Left hindlimb (tissue), 1 donor: ENCODE results near the gene CCDC12.

Experiments used
- DNase-seq: peaks from one replicate; pipeline ENCODE4 v3.0.0-alpha.2; 2018

CCDC12 gene

DNA sequence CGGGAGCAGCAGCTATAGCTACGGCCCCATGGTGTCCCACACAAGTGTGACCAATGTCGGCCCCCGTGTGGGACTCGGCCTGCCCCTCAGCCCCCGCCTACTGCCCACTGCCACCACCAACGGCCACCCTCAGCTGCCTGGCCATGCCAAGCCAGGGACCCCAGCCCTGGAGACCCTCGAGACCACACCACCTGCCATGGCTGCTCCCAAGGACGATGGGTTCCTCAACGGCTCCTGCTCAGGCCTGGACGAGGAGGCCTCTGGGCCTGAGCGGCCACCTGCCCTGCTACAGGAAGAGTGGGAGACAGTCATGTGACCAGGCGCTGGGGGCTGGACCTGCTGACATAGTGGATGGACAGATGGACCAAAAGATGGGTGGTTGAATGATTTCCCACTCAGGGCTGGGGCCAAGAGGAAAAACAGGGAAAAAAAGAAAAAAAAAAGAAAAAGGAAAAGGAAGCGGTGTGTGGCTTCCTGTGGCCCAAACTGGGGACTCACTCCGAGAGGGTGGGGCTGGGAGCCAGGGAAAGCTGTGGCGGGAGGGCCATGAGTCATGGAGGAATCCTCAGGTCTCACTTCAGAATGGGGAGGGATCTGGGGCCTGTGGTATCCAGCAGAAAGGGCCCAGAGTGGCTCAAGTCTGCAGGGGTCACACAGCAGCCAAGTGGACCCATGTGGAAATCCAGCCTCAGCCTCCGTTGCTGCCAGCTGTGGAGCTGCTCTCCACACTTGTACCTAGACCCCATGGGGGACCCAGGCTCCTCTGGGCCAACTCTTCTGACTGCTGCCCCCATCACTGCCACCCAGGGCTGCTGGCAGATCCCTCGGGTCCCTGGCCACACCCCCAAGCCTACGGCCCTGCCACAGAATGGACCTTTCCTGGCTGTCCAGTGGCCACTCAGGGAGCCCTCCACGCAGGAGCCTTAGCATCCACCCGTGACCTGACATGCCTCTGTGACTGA lies 72.9 kb downstream of the CCDC12 start:
- peak; percentile 36 for DNase-seq

DNA sequence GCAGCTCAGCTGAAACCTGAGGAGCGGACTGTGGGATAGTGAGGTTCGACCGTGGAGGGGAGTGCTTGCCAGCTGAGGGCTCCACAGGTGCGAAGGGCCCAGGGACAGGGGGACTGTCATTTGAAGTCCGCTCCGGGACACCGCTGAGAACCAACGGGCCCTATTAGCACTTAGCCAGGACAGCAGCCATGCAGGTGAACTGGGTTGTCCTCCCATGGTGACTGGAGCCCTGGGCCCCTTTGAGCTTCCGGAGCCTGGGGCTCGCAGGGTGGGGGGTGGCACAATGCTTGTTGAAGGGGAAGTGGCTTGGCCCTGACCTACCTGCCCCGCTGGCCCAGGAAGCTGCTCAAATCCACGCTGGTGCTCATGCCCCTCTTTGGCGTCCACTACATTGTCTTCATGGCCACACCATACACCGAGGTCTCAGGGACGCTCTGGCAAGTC lies 74.3 kb downstream of the CCDC12 start:
- DNase-seq: peak; percentile 23

DNA sequence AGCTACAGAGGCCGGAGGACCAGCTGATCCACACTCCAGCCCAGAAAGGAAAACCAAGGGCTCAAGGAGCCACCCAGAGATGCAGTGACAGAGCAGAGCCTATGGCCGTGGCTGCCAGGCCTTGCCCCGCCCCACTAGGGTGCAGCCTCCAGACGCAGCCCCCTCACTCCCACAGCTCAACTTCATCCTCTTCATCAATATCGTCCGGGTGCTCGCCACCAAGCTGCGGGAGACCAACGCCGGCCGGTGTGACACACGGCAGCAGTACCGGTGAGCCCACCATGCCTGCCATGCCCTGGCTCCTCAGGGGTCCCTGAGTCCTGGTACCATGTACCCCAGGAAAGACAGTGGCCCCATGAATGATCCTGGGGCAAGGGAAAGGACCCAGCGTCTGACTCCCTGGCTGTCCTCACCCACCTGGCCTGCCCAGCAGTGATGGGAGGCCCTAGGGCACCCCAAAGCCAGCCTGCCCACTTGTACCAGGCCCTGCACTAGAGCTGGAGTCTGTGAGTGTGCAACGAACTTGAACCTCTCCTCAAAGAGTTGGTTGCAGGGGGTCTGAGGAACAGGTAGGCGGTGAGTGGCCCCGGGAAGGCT lies 74.9 kb downstream of the CCDC12 start:
- DNase-seq: peak; percentile 25

DNA sequence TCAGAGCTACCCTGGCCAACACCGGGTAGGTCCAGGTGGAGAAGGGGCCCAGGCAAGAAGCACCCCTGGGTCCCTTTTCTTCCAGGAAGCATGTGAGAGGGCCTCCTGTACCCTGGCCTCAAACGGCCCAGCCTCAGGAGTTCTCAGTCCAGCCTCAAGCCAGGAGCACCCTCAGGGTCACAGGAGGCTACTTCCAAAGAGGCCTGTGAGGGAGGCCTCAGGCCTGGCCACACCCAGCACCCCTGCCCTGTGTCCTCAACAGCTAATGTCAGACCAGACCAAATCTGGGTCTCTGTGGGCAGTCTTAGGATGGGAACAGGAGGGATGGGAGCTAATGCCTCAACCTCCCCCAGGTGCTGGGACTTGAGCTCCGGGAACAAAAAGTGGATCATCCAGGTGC lies 75.5 kb downstream of the CCDC12 start:
- DNase-seq: no peak

DNA sequence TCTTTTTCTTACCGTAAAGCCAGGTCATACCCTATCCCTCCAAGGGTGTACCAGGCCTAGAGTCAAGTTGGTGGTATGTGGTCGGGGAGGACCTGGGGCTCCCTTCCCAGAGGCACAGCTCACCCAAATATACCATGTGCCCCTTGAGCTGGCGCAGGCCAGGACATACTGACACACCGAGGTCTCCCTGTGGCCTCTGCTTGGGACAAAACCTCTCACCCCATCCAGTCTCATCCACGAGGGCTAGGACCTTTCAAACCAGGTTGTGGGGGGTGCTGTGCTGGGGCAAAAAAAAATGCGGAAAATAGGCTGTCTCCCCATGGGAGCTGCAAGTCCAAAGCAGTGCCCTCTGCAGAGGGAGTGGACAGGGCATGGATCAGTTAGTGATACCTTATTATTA lies 76.2 kb downstream of the CCDC12 start:
- DNase-seq: no peak

DNA sequence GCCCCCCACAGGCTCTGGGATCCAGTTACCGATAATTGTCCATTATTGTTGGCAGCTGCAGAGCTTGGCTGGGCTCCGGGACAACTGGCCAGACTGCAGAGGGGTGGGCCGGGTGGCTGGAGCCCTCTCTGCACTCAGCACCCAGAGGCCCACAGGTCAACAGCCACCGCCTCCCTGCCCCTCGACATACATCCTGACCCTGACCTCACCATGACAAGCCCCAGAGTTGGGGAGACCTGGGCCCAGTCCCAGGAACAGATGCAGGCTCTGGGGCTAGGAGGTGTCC lies 76.6 kb downstream of the CCDC12 start:
- DNase-seq: peak; percentile 56

DNA sequence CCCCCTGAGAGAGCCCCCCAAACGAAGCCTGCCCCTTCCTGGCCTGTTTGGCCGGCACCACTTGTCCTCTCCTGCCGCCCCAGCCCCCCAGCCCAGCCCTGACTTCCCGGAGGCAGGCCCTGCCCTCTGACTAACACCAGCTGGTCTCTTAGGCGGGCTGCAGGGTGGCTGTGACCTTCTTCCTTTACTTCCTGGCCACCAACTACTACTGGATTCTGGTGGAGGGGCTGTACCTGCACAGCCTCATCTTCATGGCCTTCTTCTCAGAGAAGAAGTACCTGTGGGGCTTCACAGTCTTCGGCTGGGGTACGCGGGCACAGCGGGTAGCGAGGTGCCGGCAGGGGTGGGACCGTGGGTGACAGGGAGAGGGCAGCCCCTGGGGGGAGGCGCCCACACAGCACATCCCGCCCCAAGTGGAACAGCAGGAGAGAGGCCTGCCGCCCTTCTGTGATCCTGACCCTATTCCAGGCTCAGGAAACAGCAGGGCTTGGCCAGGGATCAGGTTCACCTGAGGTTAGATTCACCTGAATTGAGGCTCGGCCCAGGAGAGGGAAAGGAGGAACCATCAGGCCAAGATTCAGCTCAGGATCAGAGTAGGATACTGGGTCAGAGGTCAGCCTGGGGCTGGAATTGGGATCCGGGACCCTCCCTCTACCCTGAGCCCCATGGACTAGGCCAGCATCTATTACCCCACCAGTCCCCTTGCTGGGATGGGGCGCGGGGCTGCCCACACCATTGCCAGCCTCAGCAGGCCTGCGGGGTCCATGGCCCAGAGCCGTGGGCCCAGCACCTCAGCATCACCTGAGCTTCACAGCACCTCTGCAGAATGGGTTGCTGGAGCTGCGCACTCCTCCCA lies 77.2 kb downstream of the CCDC12 start:
- peak; percentile 40 for DNase-seq

DNA sequence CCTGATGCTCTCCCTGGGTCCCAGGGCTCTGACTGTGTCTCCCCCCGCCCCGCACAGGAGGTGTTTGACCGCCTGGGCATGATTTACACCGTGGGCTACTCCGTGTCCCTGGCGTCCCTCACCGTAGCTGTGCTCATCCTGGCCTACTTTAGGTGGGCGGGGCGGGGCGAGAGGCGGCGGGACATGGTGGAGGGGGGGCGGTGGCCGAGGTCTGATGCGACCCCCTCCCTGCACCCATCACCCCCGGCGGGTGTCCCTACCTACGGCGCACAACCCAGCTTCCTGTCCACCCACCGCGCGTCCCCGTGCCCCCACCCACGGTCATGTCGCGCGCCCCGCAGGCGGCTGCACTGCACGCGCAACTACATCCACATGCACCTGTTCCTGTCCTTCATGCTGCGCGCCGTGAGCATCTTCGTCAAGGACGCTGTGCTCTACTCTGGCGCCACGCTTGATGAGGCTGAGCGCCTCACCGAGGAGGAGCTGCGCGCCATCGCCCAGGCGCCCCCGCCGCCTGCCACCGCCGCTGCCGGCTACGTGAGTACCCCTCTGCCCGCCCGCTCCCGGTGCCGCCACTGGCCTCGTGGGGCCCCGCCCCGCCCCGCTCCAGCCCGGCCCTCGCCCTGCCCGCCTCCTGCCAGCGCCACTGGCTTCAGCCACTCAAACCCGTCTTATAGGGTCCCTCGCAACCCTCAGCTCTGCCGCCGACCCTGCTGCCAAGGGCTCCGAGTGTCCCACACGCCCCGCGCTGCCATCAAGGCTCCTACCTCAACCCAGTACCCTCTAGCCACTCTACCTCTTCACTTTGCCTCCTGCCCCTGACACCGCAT lies 78.0 kb downstream of the CCDC12 start:
- DNase-seq: peak; percentile 51

DNA sequence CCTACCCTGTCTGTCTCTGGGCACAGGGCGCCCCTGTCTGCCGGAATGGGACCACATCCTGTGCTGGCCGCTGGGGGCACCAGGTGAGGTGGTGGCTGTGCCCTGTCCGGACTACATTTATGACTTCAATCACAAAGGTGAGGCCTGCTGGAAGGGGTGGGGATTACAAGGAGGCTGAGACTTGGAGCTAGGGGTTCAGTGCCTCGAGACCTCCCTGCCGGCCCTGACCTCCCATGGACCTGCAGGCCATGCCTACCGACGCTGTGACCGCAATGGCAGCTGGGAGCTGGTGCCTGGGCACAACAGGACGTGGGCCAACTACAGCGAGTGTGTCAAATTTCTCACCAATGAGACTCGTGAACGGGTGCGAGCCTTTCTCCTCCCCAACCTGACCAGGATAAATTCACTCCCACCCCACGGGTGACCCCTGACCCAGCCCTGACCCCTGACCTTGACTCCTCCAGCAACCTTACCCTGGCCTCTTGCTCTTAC lies 78.7 kb downstream of the CCDC12 start:
- no peak for DNase-seq

DNA sequence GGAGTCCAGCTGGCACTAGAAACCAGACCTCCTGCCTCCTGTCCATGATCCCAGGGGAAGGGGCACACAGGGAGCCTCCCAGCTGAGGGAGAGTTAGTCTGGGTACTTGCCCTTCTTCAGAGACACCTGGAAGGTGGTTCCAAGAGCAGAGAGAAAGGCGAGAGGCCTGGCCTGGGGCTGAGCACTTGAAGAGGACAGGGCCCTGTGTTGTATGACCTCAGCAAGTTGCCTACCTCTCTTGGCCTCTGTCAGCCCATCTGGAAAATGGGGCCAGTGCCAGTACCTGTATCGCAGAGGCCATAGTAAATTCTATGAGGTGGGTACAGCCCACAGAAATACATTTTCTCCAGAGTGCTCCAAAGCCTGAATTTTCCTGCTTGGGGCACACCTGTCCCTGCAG lies 79.5 kb downstream of the CCDC12 start:
- DNase-seq: peak; percentile 21

DNA sequence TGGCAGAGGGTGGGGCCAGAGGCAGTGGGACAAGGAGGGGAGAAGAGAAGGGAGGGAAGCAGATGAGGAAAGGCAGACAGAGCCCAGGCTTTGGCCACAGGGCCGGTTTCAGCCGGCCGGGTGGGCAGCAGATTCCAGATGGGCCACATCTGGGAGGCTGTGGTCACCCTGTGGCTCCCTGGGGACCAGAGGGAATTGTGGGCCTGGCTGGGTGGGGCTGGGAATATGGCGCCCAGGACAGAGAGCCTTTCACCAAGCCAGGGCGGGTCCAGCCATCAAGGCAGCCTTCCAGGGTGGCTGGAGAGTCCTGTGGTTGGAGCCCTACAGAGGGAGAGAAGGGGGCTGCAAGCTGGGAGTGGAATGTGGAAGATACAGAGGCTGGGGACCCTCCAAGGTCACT lies 80.2 kb downstream of the CCDC12 start:
- peak; percentile 81 for DNase-seq

DNA sequence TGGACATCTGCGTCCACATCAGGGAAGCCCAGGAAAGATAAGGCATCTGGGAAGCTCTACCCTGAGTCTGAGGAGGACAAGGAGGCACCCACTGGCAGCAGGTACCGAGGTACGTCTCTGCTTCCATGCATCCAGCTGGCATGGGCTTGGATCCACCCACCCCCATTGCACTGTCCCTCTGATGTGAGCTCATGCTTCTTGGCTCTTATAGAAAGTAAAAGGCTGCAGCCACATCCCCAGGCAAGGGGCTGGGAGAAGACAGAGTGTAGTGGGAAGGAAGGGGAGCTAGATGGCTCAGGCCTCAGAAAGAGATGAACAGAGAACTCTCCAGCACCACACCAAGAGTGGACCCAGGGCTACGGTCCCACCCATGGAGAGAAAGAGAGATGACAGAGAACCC lies 80.8 kb downstream of the CCDC12 start:
- no peak for DNase-seq

DNA sequence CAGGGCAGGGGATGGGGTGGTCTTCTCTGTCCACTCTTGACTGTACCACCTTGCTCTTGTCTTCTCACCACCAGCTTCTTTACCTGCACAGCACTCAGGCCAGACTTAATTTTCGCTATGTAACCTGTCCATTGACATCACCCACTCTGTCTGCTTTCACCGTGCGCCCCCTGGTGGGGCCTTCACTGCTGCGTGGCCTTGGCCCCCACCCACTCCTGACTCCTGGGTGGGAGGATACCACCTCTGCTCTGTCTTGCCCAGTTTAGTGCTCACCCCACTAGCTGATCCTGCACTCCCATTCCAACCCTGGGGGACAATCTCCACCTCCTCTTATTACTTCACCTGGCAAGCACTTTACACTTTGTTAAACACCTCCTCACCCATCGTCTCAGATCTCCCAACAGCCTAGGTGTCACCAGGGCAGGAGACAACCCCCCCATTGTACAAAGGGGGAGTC lies 81.3 kb downstream of the CCDC12 start:
- peak; percentile 59 for DNase-seq

DNA sequence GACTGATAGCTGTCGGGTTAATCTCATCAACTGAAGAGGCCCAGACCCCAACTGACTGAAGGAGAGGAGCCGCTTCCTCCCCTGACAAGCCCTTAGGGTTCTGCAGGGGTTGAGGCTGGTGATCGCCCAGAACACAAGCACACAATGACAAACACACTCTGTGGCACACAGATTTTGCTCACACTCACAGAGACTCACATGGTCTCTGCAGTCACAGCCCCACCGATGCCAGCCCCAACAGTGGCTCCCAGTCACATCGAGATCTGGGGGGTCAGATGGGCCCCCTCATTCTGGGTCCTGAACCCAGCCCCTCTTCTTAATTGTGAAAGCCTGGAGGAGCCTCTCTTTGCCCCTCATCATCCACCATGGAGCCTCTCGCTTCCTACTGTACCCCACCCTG lies 82.3 kb downstream of the CCDC12 start:
- DNase-seq: peak; percentile 26

DNA sequence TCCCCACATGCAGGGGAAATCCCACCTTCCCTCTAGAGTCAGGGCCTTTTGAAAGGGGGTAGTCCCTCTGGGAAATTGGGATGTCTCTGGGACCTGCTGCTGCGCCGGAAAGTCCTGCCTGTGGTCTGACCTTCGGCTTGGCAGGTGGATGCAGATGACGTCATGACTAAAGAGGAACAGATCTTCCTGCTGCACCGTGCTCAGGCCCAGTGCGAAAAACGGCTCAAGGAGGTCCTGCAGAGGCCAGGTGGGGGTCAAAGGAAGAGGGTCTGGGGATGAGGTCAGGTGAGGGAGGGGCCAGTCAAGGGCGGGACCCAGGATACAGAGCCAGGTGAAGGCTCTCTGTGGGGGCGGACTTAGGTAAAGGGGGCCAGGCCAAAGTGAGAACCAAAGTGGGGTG lies 82.8 kb downstream of the CCDC12 start:
- no peak for DNase-seq

DNA sequence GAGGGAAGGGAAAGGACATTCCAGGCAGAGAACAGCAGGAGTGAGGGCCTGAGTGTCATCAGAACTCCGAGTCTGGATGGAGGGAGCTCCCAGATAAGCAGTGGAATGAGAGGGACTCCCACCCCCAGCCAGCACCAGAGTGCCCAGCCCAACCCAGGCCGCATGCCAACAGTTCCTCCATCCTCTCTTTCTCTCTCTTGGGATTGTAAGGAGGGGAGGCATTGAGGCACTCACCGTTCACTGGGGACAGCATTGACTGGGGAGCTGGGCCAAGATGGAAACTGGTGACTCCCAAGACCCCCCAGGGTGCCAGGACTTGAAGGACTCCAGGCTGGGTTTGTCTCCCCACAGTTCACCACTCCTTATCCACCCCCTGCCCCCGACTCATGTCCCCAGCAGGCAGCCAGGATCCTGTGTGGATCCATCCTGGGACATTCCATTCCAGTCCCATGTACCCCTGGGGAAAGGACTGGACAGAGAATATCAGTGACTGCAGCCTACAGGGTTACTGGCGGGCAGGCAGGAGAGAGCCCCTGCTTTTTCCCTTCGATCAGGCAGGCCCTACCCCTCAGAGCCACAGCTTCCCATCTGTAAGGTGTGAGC lies 83.3 kb downstream of the CCDC12 start:
- DNase-seq: peak; percentile 34

DNA sequence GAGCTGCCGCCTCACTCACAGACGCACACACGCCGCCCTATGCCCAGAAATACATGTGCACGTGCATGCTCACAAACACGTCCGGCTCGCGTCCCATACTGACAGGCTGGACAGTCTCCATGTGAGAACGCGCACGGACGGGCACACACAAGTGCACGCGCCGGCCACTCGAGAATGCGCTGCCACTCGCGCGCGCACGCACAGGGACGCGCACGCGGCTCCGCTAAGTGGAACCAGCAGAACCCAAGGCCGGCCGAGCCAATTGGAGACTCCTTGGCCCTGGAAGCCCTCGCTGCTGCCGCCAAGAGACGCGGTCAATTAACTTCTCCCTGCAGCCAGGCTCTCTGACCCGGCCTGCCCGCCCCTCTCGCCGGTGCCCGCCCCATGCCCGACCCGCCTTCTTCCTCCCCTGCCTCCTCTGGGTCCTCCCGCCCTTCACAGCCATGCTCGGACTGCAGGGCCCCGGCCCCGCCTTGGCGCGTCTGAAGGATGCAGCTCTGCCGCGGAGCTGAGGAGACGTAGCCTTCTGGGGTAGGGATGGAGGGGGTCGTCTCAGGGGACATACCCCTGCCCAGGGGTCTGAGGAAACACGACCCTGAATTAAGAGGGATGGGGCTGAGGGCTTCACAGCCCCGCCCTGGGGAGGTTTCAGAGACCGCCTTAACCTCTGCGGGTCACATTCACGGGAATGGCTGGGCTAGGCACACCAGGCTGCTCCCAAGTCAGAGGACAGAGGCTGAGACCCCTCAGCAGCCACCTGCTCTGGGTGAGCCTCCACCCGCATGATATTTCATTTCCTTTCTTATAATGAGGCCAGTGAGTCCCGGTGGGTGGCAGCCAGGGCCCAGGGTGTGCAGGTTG lies 84.0 kb downstream of the CCDC12 start:
- peak; percentile 88 for DNase-seq

DNA sequence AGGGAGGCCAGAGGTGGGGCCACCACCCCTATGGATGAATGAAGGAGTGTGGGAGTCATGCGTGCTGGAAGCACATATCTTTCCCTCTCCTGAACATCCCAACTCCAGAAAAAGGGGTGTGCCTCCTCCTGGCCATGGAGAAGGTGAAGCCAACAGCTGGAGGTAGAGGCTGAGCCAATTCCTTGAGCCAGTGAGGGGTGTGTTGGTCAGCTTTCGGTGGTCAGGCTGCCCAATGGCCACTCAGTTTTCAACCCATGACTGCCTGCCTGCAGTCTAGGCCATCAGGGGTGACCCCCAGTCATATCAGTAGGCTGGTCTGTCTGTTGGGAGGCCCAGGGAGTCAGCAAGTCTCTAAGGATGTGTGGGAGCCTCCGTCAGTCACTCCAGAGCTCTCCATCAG lies 85.4 kb downstream of the CCDC12 start:
- no peak for DNase-seq

DNA sequence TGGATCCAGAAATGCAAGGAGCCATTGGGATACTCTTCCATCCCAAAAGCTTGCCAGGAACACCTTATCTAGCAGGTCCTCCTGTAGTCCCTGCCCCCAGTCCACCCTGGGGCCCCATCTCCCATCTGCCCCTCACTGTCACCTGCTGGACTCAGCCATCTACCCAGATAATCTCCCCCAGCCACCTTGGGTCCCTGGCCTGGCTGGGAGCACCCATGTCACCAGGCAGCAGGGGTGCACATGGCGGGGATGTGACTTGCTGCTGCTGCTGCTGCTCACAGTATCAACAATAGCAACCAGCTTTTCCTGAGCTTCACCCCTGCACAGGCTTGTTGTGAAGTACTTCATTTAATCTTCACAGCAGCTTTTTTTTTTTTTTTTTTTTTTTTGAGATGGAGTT lies 86.4 kb downstream of the CCDC12 start:
- DNase-seq: no peak

DNA sequence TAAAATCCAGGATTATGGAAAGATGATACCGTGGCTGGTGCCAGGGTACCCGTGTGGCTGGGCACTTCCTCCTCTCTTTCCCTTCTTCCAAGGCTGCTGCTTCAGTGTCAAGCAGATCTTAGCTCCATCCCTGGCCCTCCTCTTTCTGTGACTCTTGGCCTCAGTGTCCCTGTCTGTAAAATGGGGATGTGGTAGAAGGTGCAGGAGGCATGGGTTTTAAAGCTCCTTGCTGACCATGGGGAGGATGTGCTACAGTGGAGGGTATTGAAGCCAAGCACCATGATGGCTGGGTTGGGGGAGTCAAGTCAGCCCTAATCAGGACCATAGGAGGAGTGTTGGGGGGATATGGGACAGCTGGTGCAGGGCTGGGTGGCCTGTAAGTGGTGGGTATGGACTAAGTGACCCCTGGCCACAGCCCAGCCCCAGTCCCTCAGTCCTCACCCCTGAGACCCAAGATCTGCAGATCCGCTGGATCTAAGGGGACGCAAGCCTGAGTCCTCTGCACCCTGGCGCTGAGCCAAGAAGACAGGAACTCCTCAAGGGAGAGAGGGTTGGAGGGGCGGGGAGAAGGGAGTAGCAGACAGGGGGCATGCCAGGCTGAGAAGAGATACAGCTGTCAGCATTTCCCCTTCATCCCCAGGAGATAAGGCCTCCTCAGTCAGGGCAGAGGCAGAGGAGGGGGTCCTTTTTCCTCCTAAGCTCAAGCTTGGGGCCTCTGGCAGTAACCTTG lies 87.0 kb downstream of the CCDC12 start:
- DNase-seq: no peak
